H1 (cell line): ENCODE results near the gene FKBP6. TPM values are rescaled to one million over a fixed set of nuclear protein-coding genes. Genes with fewer than 3 reads are reported as not detected.

Experiments used
- CTCF ChIA-PET: fragments of 300-600 bp; sonication (Branson Sonifier 250); formaldehyde crosslinking; loops from one replicate; lab custom pipeline; 2021; ENCODE audit not compliant: partially characterized antibody; lab: Charles Lee
- POLR2A ChIA-PET: fragments of 300-600 bp; sonication (Branson Sonifier 250); formaldehyde crosslinking; loops from one replicate; lab custom pipeline; 2021; ENCODE audit warnings: inconsistent platforms; ENCODE audit not compliant: partially characterized antibody; lab: Charles Lee
- DNase-seq, 2 experiments: peaks; one replicate each; pipeline versions ENCODE4 v3.0.0 to v3.0.0-alpha.2; 2010 to 2022; ENCODE audit warnings: low spot score in 2 of 2, low read depth in 1 of 2, mixed read lengths in 1 of 2
- FAIRE-seq: peaks from 2 replicates; lab custom pipeline; 2011; peaks lifted over from hg19 to GRCh38; lab: Jason Lieb, UNC
- H2AFZ ChIP-seq: 2 replicates; pipeline ENCODE4 v1.8.1; 2012; ENCODE audit warnings: low read length, inconsistent platforms
- H2AK5ac ChIP-seq: 2 replicates; pipeline ENCODE4 v1.6.1; 2013; ENCODE audit warnings: low read depth, low read length
- H2BK120ac ChIP-seq: replicated peaks from 2 replicates; pipeline ENCODE3; 2013; ENCODE audit warnings: low read depth, low read length, inconsistent platforms
- H2BK12ac ChIP-seq: 2 replicates; pipeline ENCODE4 v1.6.1; 2013; ENCODE audit warnings: low read depth, low read length
- H2BK15ac ChIP-seq: 2 replicates; pipeline ENCODE4 v1.6.1; 2013; ENCODE audit warnings: low read length
- H2BK20ac ChIP-seq: 2 replicates; pipeline ENCODE4 v1.6.1; 2013; ENCODE audit warnings: low read length
- H2BK5ac ChIP-seq: 2 replicates; pipeline ENCODE4 v1.6.1; 2013; ENCODE audit warnings: low read depth, low read length
- H3K14ac ChIP-seq: 2 replicates; pipeline ENCODE4 v1.6.1; 2013; ENCODE audit warnings: inconsistent platforms; ENCODE audit not compliant: insufficient read length
- H3K18ac ChIP-seq: 2 replicates; pipeline ENCODE4 v1.6.1; 2013; ENCODE audit warnings: low read length; ENCODE audit errors: extremely low read depth
- H3K23ac ChIP-seq: 2 replicates; pipeline ENCODE4 v1.6.1; 2013; ENCODE audit warnings: inconsistent platforms; ENCODE audit not compliant: insufficient read length
- H3K23me2 ChIP-seq: 2 replicates; pipeline ENCODE4 v1.6.1; 2013; ENCODE audit warnings: low read depth, low read length
- H3K27ac ChIP-seq: 2 replicates; pipeline ENCODE4 v1.6.1; 2011; ENCODE audit warnings: low read depth, low read length, inconsistent platforms
- H3K27me3 ChIP-seq, 4 experiments: replicated peaks in 1 of 4; 1 replicate in 1 of 4; 2 replicates in 3 of 4; pipeline versions ENCODE4 v1.6.1 to v1.8.1; 2011 to 2013; ENCODE audit warnings: low read length in 3 of 4, mild to moderate bottlenecking in 3 of 4, inconsistent platforms in 2 of 4, mixed read lengths in 2 of 4, moderate library complexity in 1 of 4; ENCODE audit not compliant: control insufficient read depth in 3 of 4, insufficient read depth in 3 of 4; ENCODE audit errors: extremely low read depth in 1 of 4
- H3K36me3 ChIP-seq, 4 experiments: 2 replicates each; pipeline versions ENCODE4 v1.6.1 to v1.8.1; 2011 to 2013; ENCODE audit warnings: mild to moderate bottlenecking in 4 of 4, low read length in 3 of 4, moderate library complexity in 2 of 4, control low read depth in 1 of 4, inconsistent platforms in 1 of 4; ENCODE audit not compliant: insufficient read depth in 4 of 4, control insufficient read depth in 2 of 4
- H3K4ac ChIP-seq: replicated peaks from 2 replicates; pipeline ENCODE3; 2013; ENCODE audit warnings: low read length, low read depth, mixed read lengths, inconsistent platforms; ENCODE audit not compliant: insufficient read length
- H3K4me1 ChIP-seq, 4 experiments: replicated peaks in 1 of 4; 1 replicate in 1 of 4; 2 replicates in 3 of 4; pipeline versions ENCODE4 v1.6.1 to v1.8.1; 2011 to 2013; ENCODE audit warnings: low read length in 3 of 4, inconsistent platforms in 2 of 4, mixed read lengths in 1 of 4; ENCODE audit not compliant: insufficient read depth in 4 of 4, control insufficient read depth in 3 of 4
- H3K4me2 ChIP-seq, 2 experiments: 2 replicates each; pipeline versions ENCODE4 v1.6.1 to v1.8.1; 2011 to 2013; ENCODE audit warnings: low read depth in 2 of 2, low read length in 2 of 2, control low read depth in 1 of 2, inconsistent platforms in 1 of 2, mild to moderate bottlenecking in 1 of 2; ENCODE audit not compliant: insufficient read depth in 1 of 2
- H3K4me3 ChIP-seq, 4 experiments: fragments of 200-600, 300-600 bp in 1 of 4; sonication (generic), shearing (Covaris generic), sonication (Bioruptor Twin) in 1 of 4; 2 replicates each; pipeline versions ENCODE4 v1.5.1 to v1.8.1; 2011 to 2016; ENCODE audit warnings: low read length in 4 of 4, low read depth in 3 of 4, control low read depth in 2 of 4, inconsistent platforms in 2 of 4, mild to moderate bottlenecking in 2 of 4, mixed read lengths in 1 of 4, moderate library complexity in 1 of 4; ENCODE audit not compliant: insufficient read depth in 2 of 4; ENCODE audit errors: extremely low read depth in 1 of 4
- H3K56ac ChIP-seq: replicated peaks from 2 replicates; pipeline ENCODE3; 2013; ENCODE audit warnings: low read depth, mild to moderate bottlenecking, mixed read lengths, low read length, inconsistent platforms; ENCODE audit not compliant: insufficient read length
- H3K79me1 ChIP-seq: 2 replicates; pipeline ENCODE4 v1.6.1; 2013; ENCODE audit warnings: low read depth, low read length, control low read depth
- H3K79me2 ChIP-seq, 2 experiments: 2 replicates each; pipeline versions ENCODE4 v1.6.1 to v1.8.1; 2012 to 2013; ENCODE audit warnings: low read length in 2 of 2, mild to moderate bottlenecking in 2 of 2, inconsistent platforms in 1 of 2; ENCODE audit not compliant: insufficient read depth in 2 of 2, control insufficient read depth in 1 of 2
- H3K9ac ChIP-seq, 4 experiments: replicated peaks in 1 of 4; 1 replicate in 1 of 4; 2 replicates in 3 of 4; pipeline versions ENCODE4 v1.6.1 to v1.8.1; 2011 to 2013; ENCODE audit warnings: low read depth in 3 of 4, low read length in 3 of 4, control low read depth in 2 of 4, mild to moderate bottlenecking in 2 of 4, moderate library complexity in 2 of 4, inconsistent platforms in 1 of 4; ENCODE audit errors: extremely low read depth in 1 of 4
- H3K9me3 ChIP-seq, 2 experiments: 2 replicates each; pipeline versions ENCODE4 v1.6.1 to v1.8.1; 2012 to 2013; ENCODE audit warnings: mild to moderate bottlenecking in 2 of 2, moderate library complexity in 2 of 2, control low read depth in 1 of 2, inconsistent platforms in 1 of 2, low read depth in 1 of 2, low read length in 1 of 2, mixed read lengths in 1 of 2; ENCODE audit not compliant: insufficient read depth in 2 of 2
- H4K20me1 ChIP-seq, 2 experiments: replicated peaks in 1 of 2; 2 replicates each; pipeline versions ENCODE3 to v1.8.1; 2011 to 2013; ENCODE audit warnings: inconsistent platforms in 2 of 2, low read length in 2 of 2, mild to moderate bottlenecking in 1 of 2; ENCODE audit not compliant: insufficient read depth in 2 of 2, control insufficient read depth in 1 of 2
- H4K5ac ChIP-seq: 2 replicates; pipeline ENCODE4 v1.6.1; 2013; ENCODE audit warnings: low read length, low read depth, mixed read lengths, inconsistent platforms; ENCODE audit not compliant: insufficient read length
- H4K8ac ChIP-seq: 2 replicates; pipeline ENCODE4 v1.8.0; 2013; ENCODE audit warnings: mild to moderate bottlenecking, moderate library complexity, low read length, inconsistent platforms; ENCODE audit not compliant: insufficient read depth; ENCODE audit errors: extremely low read depth
- H4K91ac ChIP-seq: replicated peaks from 2 replicates; pipeline ENCODE3; 2013; ENCODE audit warnings: low read length, mixed read lengths, inconsistent platforms; ENCODE audit not compliant: insufficient read length
- BCL11A ChIP-seq, 2 experiments: IDR thresholded peaks; one replicate each; pipeline ENCODE4 v1.6.1; 2011; ENCODE audit warnings: low read depth in 2 of 2, low read length in 2 of 2, mild to moderate bottlenecking in 2 of 2
- BRCA1 ChIP-seq: IDR thresholded peaks from 2 replicates; pipeline ENCODE4 v1.6.1; 2012; ENCODE audit warnings: low read depth, low read length, improper control_type of control experiment
- KDM5A ChIP-seq: fragments of 200-600 bp; IDR thresholded peaks from 2 replicates; pipeline ENCODE4 v1.7.1; 2012; ENCODE audit warnings: mild to moderate bottlenecking, low read length, inconsistent platforms, mixed read lengths
- SAP30 ChIP-seq: fragments of 300-600 bp; sonication (generic); IDR thresholded peaks from 2 replicates; pipeline ENCODE4 v1.7.1; 2012; ENCODE audit warnings: low read length, moderate library complexity, mild to moderate bottlenecking, inconsistent platforms; ENCODE audit not compliant: insufficient read depth, insufficient replicate concordance
- SIX5 ChIP-seq: IDR thresholded peaks from 2 replicates; pipeline ENCODE4 v1.6.1; 2011; ENCODE audit warnings: mild to moderate bottlenecking, low read depth, low read length
- SUZ12 ChIP-seq: fragments of 200-600 bp; sonication (generic); IDR thresholded peaks from 2 replicates; pipeline ENCODE4 v1.6.1; 2012; ENCODE audit warnings: mild to moderate bottlenecking, inconsistent platforms, low read length, moderate library complexity, mixed read lengths
- ZNF274 ChIP-seq: IDR thresholded peaks from 2 replicates; pipeline ENCODE4 v1.7.0; 2012; ENCODE audit warnings: low read length, borderline replicate concordance; ENCODE audit errors: extremely low read depth
- WGBS, 2 experiments: shearing (Covaris generic) in 1 of 2; methylation state at CpG; one replicate each; pipeline versions ENCODE4 v1.1.6 to v1.1.7; 2013 to 2015; ENCODE audit warnings: low lambda C conversion rate in 2 of 2, mixed read lengths in 2 of 2, inconsistent platforms in 1 of 2, low coverage in 1 of 2, missing lambda C conversion rate in 1 of 2; ENCODE audit not compliant: insufficient replicate concordance in 2 of 2, insufficient coverage in 1 of 2, insufficient read length in 1 of 2; ENCODE audit errors: extremely low coverage in 1 of 2, missing lambda C conversion rate in 1 of 2; 5-methylcytosine and 5-hydroxymethylcytosine counted together
- polyA plus RNA-seq, 7 experiments: library from polyadenylated mRNA; depleted of rRNA in 3 of 7; stranded (reverse) in 5 of 7; unstranded in 2 of 7; fragments of >200 nt in 5 of 7; fragments of 200-250 nt in 2 of 7; gene quantifications; 1 replicate in 5 of 7; 2 replicates in 1 of 7; 4 replicates in 1 of 7; pipeline versions ENCODE4 v1.2.1 to v1.2.3, GENCODE V29; 2011 to 2013; ENCODE audit warnings: missing spikeins in 2 of 7, mixed read lengths in 2 of 7
- total RNA-seq: library from RNA; stranded (reverse); fragmentation: NEBNext Ultra II Directional; extraction: Animal tissue kit (Norgen Biotek cat#: 25700); gene quantifications from 2 replicates; pipeline ENCODE4 v1.2.1, GENCODE V29; 2021
- TF ChIP-seq, protein P1 (sequence below): IDR thresholded peaks from 2 replicates; pipeline ENCODE4 v1.6.1; 2011; ENCODE audit warnings: low read length, improper control_type of control experiment

The FKBP6 gene
- total and polyA plus RNA-seq, 2 of the 8 experiments (the other 6 are each of a cell fraction or from before 2014, with no cell fraction given) = 0.14 to 0.19 TPM

DNA sequence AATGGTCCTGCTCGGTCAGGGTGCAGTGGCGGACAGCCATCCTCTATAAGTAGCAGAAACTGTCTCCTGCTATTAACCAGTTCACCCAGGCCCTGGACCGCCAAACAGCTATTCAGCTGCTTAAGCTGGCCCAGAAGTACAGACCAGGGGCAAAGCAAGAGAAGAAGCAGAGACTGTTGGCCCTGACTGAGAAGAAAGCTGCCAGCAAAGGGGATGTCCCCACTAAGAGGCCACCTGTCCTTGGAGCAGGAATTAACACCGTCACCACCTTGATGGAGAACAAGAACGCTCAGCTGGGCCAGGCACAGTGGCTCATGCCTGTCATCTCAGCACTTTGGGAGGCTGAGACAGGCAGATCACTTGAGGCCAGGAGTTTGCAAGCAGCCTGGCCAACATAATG lies 13.7 kb upstream of the FKBP6 start:
- no peak overlapping the region for H3K4me3 ChIP-seq
- H2BK5ac ChIP-seq = no peak overlapping the region
- TF ChIP-seq, protein P1, sequence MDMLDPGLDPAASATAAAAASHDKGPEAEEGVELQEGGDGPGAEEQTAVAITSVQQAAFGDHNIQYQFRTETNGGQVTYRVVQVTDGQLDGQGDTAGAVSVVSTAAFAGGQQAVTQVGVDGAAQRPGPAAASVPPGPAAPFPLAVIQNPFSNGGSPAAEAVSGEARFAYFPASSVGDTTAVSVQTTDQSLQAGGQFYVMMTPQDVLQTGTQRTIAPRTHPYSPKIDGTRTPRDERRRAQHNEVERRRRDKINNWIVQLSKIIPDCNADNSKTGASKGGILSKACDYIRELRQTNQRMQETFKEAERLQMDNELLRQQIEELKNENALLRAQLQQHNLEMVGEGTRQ = no peak
- no peak for TF ChIP-seq BCL11A (IDR thresholded peaks at IDR 0.05; ENCODE audit: low read depth in 2 of 2, low read length in 2 of 2)
- TF ChIP-seq SAP30 = no peak
- TF ChIP-seq SIX5 = no peak
- TF ChIP-seq BRCA1 = no peak
- no peak for TF ChIP-seq ZNF274
- no peak for TF ChIP-seq SUZ12
- no peak for TF ChIP-seq KDM5A
- TF ChIP-seq, all 59 proteins: peak for 0
- Histone ChIP-seq H3K56ac (no peak overlapping the region), H3K27ac (no peak overlapping the region), H2BK12ac (no peak overlapping the region), H3K9me3 (no peaks in the 10 kb centered on the region), H4K5ac (no peak overlapping the region), H2BK20ac (no peak overlapping the region), H3K36me3 (no peaks in the 10 kb centered on the region), H2AFZ (no peak overlapping the region), H3K23ac (no peak overlapping the region), H3K9ac (no peak overlapping the region), H4K91ac (no peak overlapping the region), H3K4ac (no peak overlapping the region), H3K4me2 (no peak overlapping the region), H2AK5ac (no peak overlapping the region), H3K27me3 (peaks cover 0 to 2% (median 0%) of the 10 kb centered on the region in 4 experiments; a peak in 1 of 7 replicates), H3K79me1 (no peaks in the 10 kb centered on the region), H2BK120ac (no peak overlapping the region), H3K14ac (no peak overlapping the region), H4K20me1 (no peaks in the 10 kb centered on the region), H3K4me1 (no peaks in the 10 kb centered on the region), H3K18ac (no peak overlapping the region), H2BK15ac (no peak overlapping the region), H3K79me2 (no peaks in the 10 kb centered on the region), H3K23me2 (no peaks in the 10 kb centered on the region), H4K8ac (no peak overlapping the region)
- CTCF ChIA-PET = interaction anchor here (0.8 to 2.7 kb wide), 2 partner anchors 10 to 83 kb away, joined by 3 to 11 read pairs; no protein-coding TSS in a partner anchor
- WGBS, 2 experiments = 86% methylated on average over 5 of the region's 5 CpGs; no CpG with 5 or more reads in 1 of the 2 experiments
- POLR2A ChIA-PET = no interaction called here
- no peak for DNase-seq
- FAIRE-seq = no peak
